Amniotic stem cell (primary cell): ENCODE results near the gene ORC3.
"Not testable (repeated sequence)": the region's sequence is repeated elsewhere in the genome, so short reads cannot be mapped to it uniquely, and the experiment has no call there.

ENCODE experiments used
- DNase-seq: peaks from one replicate; lab custom pipeline; 2025; lab: John Stamatoyannopoulos, UW

Gene ORC3

GRCh38 chr6:87661016-87661415 lies 71.1 kb downstream of the ORC3 start:
- no peak for DNase-seq

GRCh38 chr6:87661503-87661902 lies 71.6 kb downstream of the ORC3 start:
- DNase-seq: no peak

- DNase-seq: no peak
These were observed 73.5 kb downstream of the ORC3 start for GRCh38 chr6:87663434-87663833.

- DNase-seq: no peak
These were observed 75.1 kb downstream of the ORC3 start for GRCh38 chr6:87664921-87665485.

GRCh38 chr6:87667032-87667431 lies 77.1 kb downstream of the ORC3 start:
- no peak for DNase-seq

- no peak for DNase-seq
These were observed 78.1 kb downstream of the ORC3 start for GRCh38 chr6:87668013-87668412.

- no peak for DNase-seq
These were observed 79.1 kb downstream of the ORC3 start for GRCh38 chr6:87669051-87669450.

GRCh38 chr6:87670707-87671106 lies 80.8 kb downstream of the ORC3 start:
- DNase-seq: no peak

GRCh38 chr6:87671555-87672029 lies 81.7 kb downstream of the ORC3 start:
- DNase-seq: no peak

- DNase-seq: no peak
These were observed 82.7 kb downstream of the ORC3 start for GRCh38 chr6:87672641-87673040.

GRCh38 chr6:87673237-87673636 lies 83.3 kb downstream of the ORC3 start:
- DNase-seq: no peak

GRCh38 chr6:87674290-87674689 lies 84.4 kb downstream of the ORC3 start:
- no peak for DNase-seq

- no peak for DNase-seq
These were observed 85.2 kb downstream of the ORC3 start for GRCh38 chr6:87675004-87675681.

- DNase-seq: no peak
These were observed 92.4 kb downstream of the ORC3 start for GRCh38 chr6:87682310-87682709.

- no peak for DNase-seq
These were observed 94.0 kb downstream of the ORC3 start for GRCh38 chr6:87683890-87684289.

- DNase-seq: no peak
These were observed 95.1 kb downstream of the ORC3 start for GRCh38 chr6:87684895-87685654.

GRCh38 chr6:87686636-87687205 lies 96.8 kb downstream of the ORC3 start:
- DNase-seq: not testable (repeated sequence)

GRCh38 chr6:87687296-87687695 lies 97.4 kb downstream of the ORC3 start:
- DNase-seq: no peak

- DNase-seq: not testable (repeated sequence)
These were observed 98.0 kb downstream of the ORC3 start for GRCh38 chr6:87687893-87688292.

- no peak for DNase-seq
These were observed 100.5 kb downstream of the ORC3 start for GRCh38 chr6:87690441-87690840.

- no peak for DNase-seq
These were observed 102.2 kb downstream of the ORC3 start for GRCh38 chr6:87692086-87692485.

- DNase-seq: not testable (repeated sequence)
These were observed 106.9 kb downstream of the ORC3 start for GRCh38 chr6:87696817-87697216.
